K562 (cell line): Measurements from ENCODE around the gene UFSP2. TPM values are rescaled to one million over a fixed set of nuclear protein-coding genes. Genes with fewer than 3 reads are reported as not detected.

Source experiments
- ATAC-seq: fragments of 200-7000 bp; cut with Tn5 transposase; 3 replicates; pipeline ENCODE4 v1.9.1; 2020; ENCODE audit warnings: moderate library complexity
- BruUV-seq: library from RNA; stranded (reverse); fragments of 400-500 nt; replicated peaks from 2 replicates; lab custom pipeline; 2021; lab: Mats Ljungman, UMichigan
- CTCF ChIA-PET: fragments of 300-600 bp; formaldehyde crosslinking; extraction: SDS; loops from one replicate; lab custom pipeline; 2021; ENCODE audit warnings: low intra/inter-chr PET ratio; lab: Yijun Ruan, JAX
- POLR2A ChIA-PET: fragments of 300-600, 350-650 bp; sonication (Branson Sonifier 250); formaldehyde crosslinking; extraction: SDS; loops from one replicate; lab custom pipeline; 2021; ENCODE audit warnings: antibody characterized with exemption, inconsistent platforms; lab: Yijun Ruan, JAX
- DNase-seq, 4 experiments: peaks; one replicate each; pipeline versions ENCODE4 v3.0.0 to v3.0.0-alpha.2; 2011 to 2018; ENCODE audit warnings: low spot score in 3 of 4, mixed read lengths in 3 of 4; ENCODE audit errors: extremely low read depth in 1 of 4
- FAIRE-seq: peaks from 2 replicates; lab custom pipeline; 2011; peaks lifted over from hg19 to GRCh38; lab: Jason Lieb, UNC
- H2AFZ ChIP-seq: 2 replicates; pipeline ENCODE4 v1.6.0; 2011; ENCODE audit warnings: low read depth, low read length, control low read depth, inconsistent platforms
- H3K27ac ChIP-seq: fragments of 200-600 bp; 3 replicates; pipeline ENCODE4 v1.8.0; 2011; ENCODE audit warnings: low read depth, mild to moderate bottlenecking, control low read depth, inconsistent platforms, low read length, moderate library complexity, mixed read lengths; ENCODE audit errors: extremely low read depth
- H3K27me3 ChIP-seq, 2 experiments: fragments of 300-600 bp in 1 of 2; 2 replicates in 1 of 2; 3 replicates in 1 of 2; pipeline versions ENCODE4 v1.6.0 to v1.8.0; 2011; ENCODE audit warnings: inconsistent platforms in 2 of 2, low read length in 2 of 2, mild to moderate bottlenecking in 1 of 2, mixed read lengths in 1 of 2, moderate library complexity in 1 of 2; ENCODE audit not compliant: control insufficient read depth in 2 of 2, insufficient read depth in 2 of 2
- H3K36me3 ChIP-seq: fragments of 300-600 bp; 3 replicates; pipeline ENCODE4 v1.8.0; 2011; ENCODE audit warnings: mild to moderate bottlenecking, low read length, inconsistent platforms; ENCODE audit not compliant: control insufficient read depth, insufficient read depth
- H3K4me1 ChIP-seq, 2 experiments: fragments of 200-600 bp in 1 of 2; replicated peaks in 1 of 2; 2 replicates in 1 of 2; 3 replicates in 1 of 2; pipeline versions ENCODE4 v1.5.1 to v1.8.0; 2011; ENCODE audit warnings: inconsistent platforms in 2 of 2, low read length in 2 of 2, mild to moderate bottlenecking in 1 of 2, mixed read lengths in 1 of 2, moderate library complexity in 1 of 2; ENCODE audit not compliant: control insufficient read depth in 2 of 2, insufficient read depth in 2 of 2
- H3K4me2 ChIP-seq: 2 replicates; pipeline ENCODE4 v1.6.1; 2011; ENCODE audit warnings: low read length, control low read depth, inconsistent platforms, mixed read lengths; ENCODE audit not compliant: insufficient read depth
- H3K4me3 ChIP-seq: fragments of 200-600 bp; sonication (generic), shearing (Covaris generic); 2 replicates; pipeline ENCODE4 v1.5.1; 2016; ENCODE audit warnings: control low read depth, inconsistent platforms
- H3K79me2 ChIP-seq: fragments of 200-600 bp; 3 replicates; pipeline ENCODE4 v1.8.0; 2011; ENCODE audit warnings: low read length, inconsistent platforms; ENCODE audit not compliant: control insufficient read depth, insufficient read depth
- H3K9ac ChIP-seq, 2 experiments: 2 replicates each; pipeline versions ENCODE4 v1.6.0 to v1.6.1; 2011; ENCODE audit warnings: low read depth in 2 of 2, low read length in 2 of 2, control low read depth in 1 of 2, inconsistent platforms in 1 of 2, mild to moderate bottlenecking in 1 of 2, mixed read lengths in 1 of 2; ENCODE audit not compliant: insufficient read depth in 1 of 2
- H3K9me1 ChIP-seq: one replicate; pipeline ENCODE4 v1.6.0; 2011; ENCODE audit warnings: inconsistent platforms, mild to moderate bottlenecking, low read length, moderate library complexity; ENCODE audit not compliant: control insufficient read depth, insufficient read depth
- H3K9me3 ChIP-seq: replicated peaks from 2 replicates; pipeline ENCODE4 v1.5.1; 2011; ENCODE audit warnings: low read depth, low read length, inconsistent platforms; ENCODE audit not compliant: control insufficient read depth, insufficient read depth
- H4K20me1 ChIP-seq: replicated peaks from 2 replicates; pipeline ENCODE4 v1.6.1; 2011; ENCODE audit warnings: low read length, inconsistent platforms, mixed read lengths; ENCODE audit not compliant: control insufficient read depth, insufficient read depth
- ADNP ChIP-seq: fragments of 200-800 bp; sonication (Bioruptor generic); IDR thresholded peaks from 2 replicates; pipeline ENCODE4 v1.6.1; 2016; ENCODE audit warnings: missing genetic modification characterization, missing compliant biosample characterization
- CSDE1 ChIP-seq, 2 experiments: fragments of 450-650 bp; IDR thresholded peaks; 2 replicates each; pipeline ENCODE4 v1.6.1; 2016; ENCODE audit warnings: mild to moderate bottlenecking in 1 of 2
- EP300 ChIP-seq: IDR thresholded peaks from 2 replicates; pipeline ENCODE4 v1.6.1; 2012; ENCODE audit warnings: low read length, improper control_type of control experiment
- FOXA3 ChIP-seq, 2 experiments: fragments of 450-650 bp in 1 of 2; sonication (generic) in 1 of 2; formaldehyde crosslinking; IDR thresholded peaks in 1 of 2; conservative IDR thresholded peaks in 1 of 2; 2 replicates each; pipeline versions ENCODE4 v1.4.0 to v1.8.0; 2020 to 2022; ENCODE audit warnings: mild to moderate bottlenecking in 2 of 2, missing genetic modification reagents in 1 of 2
- HMGXB4 ChIP-seq: sonication (generic); formaldehyde crosslinking; IDR thresholded peaks from 2 replicates; pipeline ENCODE4 v1.8.1; 2023; ENCODE audit warnings: mild to moderate bottlenecking, missing genetic modification reagents
- HSF4 ChIP-seq: fragments of 250-450 bp; sonication (Bioruptor Pico); IDR thresholded peaks from 2 replicates; pipeline ENCODE4 v2.1.2; 2022; ENCODE audit warnings: mild to moderate bottlenecking, moderate library complexity, borderline replicate concordance
- IRF1 ChIP-seq: sonication (generic); formaldehyde crosslinking; IDR thresholded peaks from 2 replicates; pipeline ENCODE4 v1.8.0; 2022; ENCODE audit warnings: missing genetic modification reagents, mild to moderate bottlenecking, borderline replicate concordance
- KLF16 ChIP-seq: IDR thresholded peaks from 2 replicates; pipeline ENCODE4 v1.6.1; 2016; ENCODE audit warnings: antibody characterized with exemption
- NCOA2 ChIP-seq, 2 experiments: fragments of 450-650 bp; IDR thresholded peaks; 2 replicates each; pipeline ENCODE4 v1.6.1; 2018; ENCODE audit warnings: mild to moderate bottlenecking in 2 of 2, moderate library complexity in 1 of 2; ENCODE audit not compliant: partially characterized antibody in 2 of 2
- NONO ChIP-seq, 2 experiments: fragments of 200-400 bp in 1 of 2; fragments of 450-650 bp in 1 of 2; formaldehyde crosslinking in 1 of 2; IDR thresholded peaks; 2 replicates each; pipeline ENCODE4 v1.6.1; 2017; ENCODE audit warnings: low read depth in 2 of 2, mild to moderate bottlenecking in 2 of 2, moderate library complexity in 2 of 2, low read length in 1 of 2
- PPARD ChIP-seq: fragments of 250-450 bp; sonication (Bioruptor Pico); IDR thresholded peaks from 2 replicates; pipeline ENCODE4 v1.8.0; 2022; ENCODE audit warnings: inconsistent platforms, mild to moderate bottlenecking, moderate library complexity
- RHOXF2B ChIP-seq: fragments of 250-450 bp; sonication (Bioruptor Pico); conservative IDR thresholded peaks from 2 replicates; pipeline ENCODE4 v1.5.1; 2021
- RREB1 ChIP-seq: fragments of 250-450 bp; sonication (Bioruptor Pico); IDR thresholded peaks from 2 replicates; pipeline ENCODE4 v1.4.0; 2020
- SMARCC2 ChIP-seq: fragments of 450-650 bp; IDR thresholded peaks from 2 replicates; pipeline ENCODE4 v1.6.1; 2017; ENCODE audit warnings: antibody characterized with exemption, moderate library complexity, mild to moderate bottlenecking, low read depth
- ZNF12 ChIP-seq: sonication (generic); formaldehyde crosslinking; IDR thresholded peaks from 2 replicates; pipeline ENCODE4 v1.4.0; 2020; ENCODE audit warnings: mild to moderate bottlenecking, missing genetic modification reagents
- WGBS: fragments of 100-300 bp; shearing (Covaris generic); methylation state at CpG from one replicate; pipeline ENCODE4 v1.1.6; 2016; ENCODE audit warnings: low coverage, mixed read lengths; ENCODE audit not compliant: insufficient coverage; ENCODE audit errors: missing lambda C conversion rate; 5-methylcytosine and 5-hydroxymethylcytosine counted together
- in situ Hi-C: fragments of 300-500 bp; cut with MboI; formaldehyde crosslinking; loops from 4 replicates; pipeline ENCODE4 v1.15.0; 2018; ENCODE audit warnings: inconsistent platforms, mixed read lengths
- intact Hi-C: fragments of 100-400 bp; cut with micrococcal nuclease; formaldehyde crosslinking; loops from 2 replicates; pipeline ENCODE4 v1.14.2; 2022
- polyA plus RNA-seq, 8 experiments: library from polyadenylated mRNA; depleted of rRNA in 4 of 8; stranded (reverse) in 5 of 8; unstranded in 3 of 8; fragments of >200 nt; fragmentation: Nextera tagmentation in 2 of 8; fragmentation: Illumina TruSeq in 1 of 8; extraction: Ambion mirVana in 2 of 8; extraction: Trizol in 1 of 8; gene quantifications; 2 replicates each; pipeline versions ENCODE4 v1.2.1 to v1.2.3, GENCODE V29; 2011 to 2014; ENCODE audit warnings: inconsistent platforms in 1 of 8, missing spikeins in 1 of 8
- total RNA-seq, 7 experiments: library from RNA; depleted of rRNA in 6 of 7; stranded (reverse); fragments of >200 nt in 6 of 7; fragmentation: Illumina TruSeq in 2 of 7; extraction: Trizol in 2 of 7; gene quantifications; 2 replicates each; pipeline versions ENCODE4 v1.2.1 to v1.2.3, GENCODE V29; 2011 to 2021; ENCODE audit warnings: low replicate concordance in 1 of 7

UFSP2 gene
- total and polyA plus RNA-seq, 9 of the 15 experiments (the other 6 are each of a cell fraction or from before 2014, with no cell fraction given): 20.1 to 55.8 (median 26.6) TPM

GRCh38 chr4:185441479-185441878, 15.7 kb upstream of the UFSP2 start:
- Histone ChIP-seq H3K4me1 (no peaks in the 10 kb centered on the region), H3K4me2 (no peak overlapping the region), H3K27ac (no peak overlapping the region), H3K27me3 (no peaks in the 10 kb centered on the region; a peak in 1 of 5 replicates), H2AFZ (no peak overlapping the region), H3K9me3 (no peaks in the 10 kb centered on the region), H3K79me2 (no peaks in the 10 kb centered on the region), H4K20me1 (no peaks in the 10 kb centered on the region), H3K9me1 (no peaks in the 10 kb centered on the region), H3K9ac (no peak overlapping the region), H3K36me3 (no peaks in the 10 kb centered on the region), H3K4me3 (no peak overlapping the region)
- no peak for FAIRE-seq
- ChIA-PET CTCF (no interaction called here), POLR2A (no interaction called here)
- in situ Hi-C loops: no loop called here
- intact Hi-C loops: no loop called here
- WGBS: 9% methylated on average over 2 of the region's 2 CpGs
- ATAC-seq: no peak
- DNase-seq: no peak
- no TSS peak for BruUV-seq
- TF ChIP-seq PPARD (CRISPR knock-in tag): no peak
- no peak for TF ChIP-seq CSDE1 (IDR thresholded peaks at IDR 0.05)
- no peak for TF ChIP-seq KLF16
- no peak for TF ChIP-seq ZNF12 (CRISPR knock-in tag)
- no peak for TF ChIP-seq EP300
- no peak for TF ChIP-seq NCOA2 (IDR thresholded peaks at IDR 0.05; ENCODE audit: partially characterized antibody in 2 of 2)
- TF ChIP-seq ADNP: no peak
- TF ChIP-seq IRF1 (CRISPR knock-in tag): no peak
- no peak for TF ChIP-seq NONO (IDR thresholded peaks at IDR 0.05; ENCODE audit: low read depth in 2 of 2, low read length in 1 of 2)
- no peak for TF ChIP-seq HMGXB4
- no peak for TF ChIP-seq HSF4
- TF ChIP-seq FOXA3 (CRISPR knock-in tag; conservative IDR thresholded peaks at IDR 0.05 in 1 of 2, IDR thresholded peaks at IDR 0.05 in 1 of 2): no peak
- no peak for TF ChIP-seq SMARCC2
- TF ChIP-seq RHOXF2B (CRISPR knock-in tag): no peak
- no peak for TF ChIP-seq RREB1
